Heart right ventricle (tissue), 16 donors: ENCODE measurements around the gene SERPINE1. TPM values are rescaled to one million over a fixed set of nuclear protein-coding genes. Genes with fewer than 3 reads are reported as not detected.
A peak's percentile ranks its signal among the peaks of the same experiment; 100 is the strongest.

Experiments
- ATAC-seq, 8 donors: fragments of 200-7000 bp; cut with Tn5 transposase; one replicate each; pipeline ENCODE4 v1.9.1; 2020; ENCODE audit warnings: mild to moderate bottlenecking in 8 of 8, moderate library complexity in 8 of 8, moderate number of reproducible peaks in 1 of 8
- DNase-seq, 2 donors: peaks; one replicate each; pipeline ENCODE4 v3.0.0-alpha.2; 2020
- H3K27ac ChIP-seq, 10 donors: fragments of 200-600 bp; sonication (generic) in 2 of 10; one replicate each; pipeline versions ENCODE4 v1.5.0 to v1.8.0; 2020 to 2022; ENCODE audit warnings: mild to moderate bottlenecking in 3 of 10
- H3K27me3 ChIP-seq, 7 donors: fragments of 200-600 bp; one replicate each; pipeline ENCODE4 v1.8.0; 2021 to 2022; ENCODE audit warnings: mild to moderate bottlenecking in 2 of 7
- H3K36me3 ChIP-seq, 9 donors: fragments of 200-600 bp; sonication (generic) in 1 of 9; one replicate each; pipeline versions ENCODE4 v1.5.0 to v1.8.0; 2020 to 2022; ENCODE audit warnings: mild to moderate bottlenecking in 2 of 9
- H3K4me1 ChIP-seq, 9 donors: fragments of 200-600 bp; sonication (generic) in 1 of 9; one replicate each; pipeline versions ENCODE4 v1.5.0 to v1.8.0; 2020 to 2022; ENCODE audit warnings: mild to moderate bottlenecking in 4 of 9
- H3K4me3 ChIP-seq, 10 donors: fragments of 200-600 bp; sonication (generic) in 2 of 10; one replicate each; pipeline versions ENCODE4 v1.5.0 to v1.8.0; 2020 to 2022; ENCODE audit warnings: mild to moderate bottlenecking in 7 of 10, moderate library complexity in 2 of 10
- H3K9me3 ChIP-seq, 11 donors: fragments of 200-600 bp in 10 of 11; sonication (generic) in 2 of 11; one replicate each; pipeline versions ENCODE4 v1.5.0 to v1.8.0; 2013 to 2022; ENCODE audit warnings: mild to moderate bottlenecking in 2 of 11, control low read depth in 1 of 11, moderate library complexity in 1 of 11
- WGBS, 2 donors: extraction: QIAGEN DNeasy Blood & Tissue Kit; methylation state at CpG; one replicate each; pipeline ENCODE4 v1.1.7; 2013; ENCODE audit warnings: inconsistent platforms in 1 of 2; 5-methylcytosine and 5-hydroxymethylcytosine counted together
- intact Hi-C, 10 donors: fragments of 100-400 bp; cut with DNase I; formaldehyde crosslinking; loops; one replicate each; pipeline versions ENCODE4 v1.11.1 to v1.14.2; 2022
- polyA plus RNA-seq, 2 donors: library from polyadenylated mRNA; stranded (reverse); fragments of 200-250 nt; gene quantifications; one replicate each; pipeline ENCODE4 v1.2.3, GENCODE V29; 2013
- total RNA-seq, 10 donors: library from RNA; stranded (reverse); fragmentation: NEBNext Ultra II Directional in 3 of 10; extraction: Animal tissue kit (Norgen Biotek cat#: 25700) in 3 of 10; gene quantifications; one replicate each; pipeline versions ENCODE4 v1.2.1 to v1.2.4, GENCODE V29; 2021 to 2023
- TF ChIP-seq, protein P1 (sequence below), 9 donors: fragments of 200-600 bp; sonication (generic) in 2 of 9; IDR thresholded peaks; one replicate each; pipeline versions ENCODE4 v1.5.0 to v1.8.0; 2021 to 2022; ENCODE audit warnings: antibody characterized with exemption in 9 of 9, mild to moderate bottlenecking in 5 of 9, moderate library complexity in 1 of 9
- donor health status: Arrhythmogenic right ventricular cardiomyopathy.
- donor health status: ischemic (EF 13 %, LVEDD 7.1; RV severe dilation, severe dysfunction).
- donor health status: healthy with polysubstance abuse.
- donor health status: DM: no; HTN: yes; CAD: no.
- donor health status: DM: no; HTN: no; CAD: no.
- donor health status: ischemic (EF 25% LVEDD 6.9; RV normal size, moderate dysfunction).
- donor health status: ischemic (EF 25% LVEDD 5.7; RV mildly dilated, moderate dysfunction).
- donor health status: healthy.
- donor health status: DM: yes; HTN: yes; CAD: no.
- donor health status: Ischemic cardiomyopathy.
- donor health status: ischemic (EF 35%, LVEDD 5.7; RV mildly dilated, moderate dysfunction).
- donor health status: nonischemic (EF 11% LVEDD 7.7; RV severe dilation, severe dysfunction).
- donor health status: DM: yes; HTN: yes; CAD: no.
- donor health status: PGD.
- donor health status: ischemic (EF 29% LVEDD 5.4; RV normal size, mild dysfunction).
- donor health status: nonischemic (EF 23%, LVEDD 6.1; RV moderate dilation, normal function).

Gene SERPINE1
- total and polyA plus RNA-seq, 12 donors: 1.2 to 269 (median 4.6) TPM

GRCh38 chr7:101155303-101155702 lies 28.4 kb downstream of the SERPINE1 start:
- intact Hi-C loops: no loop called here
- H3K4me3 ChIP-seq: peak overlapping the region in 9 of 10 donors; percentile 80 to 99 (median 85)
- TF ChIP-seq, protein P1, sequence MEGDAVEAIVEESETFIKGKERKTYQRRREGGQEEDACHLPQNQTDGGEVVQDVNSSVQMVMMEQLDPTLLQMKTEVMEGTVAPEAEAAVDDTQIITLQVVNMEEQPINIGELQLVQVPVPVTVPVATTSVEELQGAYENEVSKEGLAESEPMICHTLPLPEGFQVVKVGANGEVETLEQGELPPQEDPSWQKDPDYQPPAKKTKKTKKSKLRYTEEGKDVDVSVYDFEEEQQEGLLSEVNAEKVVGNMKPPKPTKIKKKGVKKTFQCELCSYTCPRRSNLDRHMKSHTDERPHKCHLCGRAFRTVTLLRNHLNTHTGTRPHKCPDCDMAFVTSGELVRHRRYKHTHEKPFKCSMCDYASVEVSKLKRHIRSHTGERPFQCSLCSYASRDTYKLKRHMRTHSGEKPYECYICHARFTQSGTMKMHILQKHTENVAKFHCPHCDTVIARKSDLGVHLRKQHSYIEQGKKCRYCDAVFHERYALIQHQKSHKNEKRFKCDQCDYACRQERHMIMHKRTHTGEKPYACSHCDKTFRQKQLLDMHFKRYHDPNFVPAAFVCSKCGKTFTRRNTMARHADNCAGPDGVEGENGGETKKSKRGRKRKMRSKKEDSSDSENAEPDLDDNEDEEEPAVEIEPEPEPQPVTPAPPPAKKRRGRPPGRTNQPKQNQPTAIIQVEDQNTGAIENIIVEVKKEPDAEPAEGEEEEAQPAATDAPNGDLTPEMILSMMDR (IDR thresholded peaks at IDR 0.05): no peak
- peaks cover 0 to 34% (median 8%) of the 10 kb centered on the region in 9 donors for H3K36me3 ChIP-seq
- peaks cover 0 to 10% (median 0%) of the 10 kb centered on the region in 7 donors for H3K27me3 ChIP-seq
- 63 to 66% methylated on average over 4 of the region's 4 CpGs for WGBS, 2 donors
- H3K27ac ChIP-seq: no peak overlapping the region
- DNase-seq: no peak
- no peak for ATAC-seq
- no peaks in the 10 kb centered on the region for H3K9me3 ChIP-seq
- H3K4me1 ChIP-seq: peaks cover 3 to 20% (median 10%) of the 10 kb centered on the region in 9 donors

DNA sequence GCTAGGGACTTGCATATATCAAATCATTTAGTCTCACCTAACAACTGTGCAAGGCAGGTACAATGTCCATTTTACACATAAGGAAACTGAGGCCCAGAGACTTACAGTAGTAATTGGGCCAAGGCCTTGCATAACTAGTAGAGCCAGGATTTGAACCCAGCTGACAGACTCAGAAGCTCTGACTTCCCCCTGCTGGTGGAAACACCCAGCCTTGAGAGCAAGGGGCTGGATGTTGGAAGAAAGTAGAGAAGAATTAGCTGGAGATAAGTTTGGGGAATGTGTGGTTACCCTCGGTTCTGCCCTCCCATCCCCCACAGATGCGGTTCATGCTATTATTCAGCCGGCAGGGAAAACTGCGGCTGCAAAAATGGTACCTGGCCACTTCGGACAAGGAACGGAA lies 29.4 kb downstream of the SERPINE1 start:
- peaks cover 3 to 20% (median 10%) of the 10 kb centered on the region in 9 donors for H3K4me1 ChIP-seq
- 79 to 82% methylated on average over 6 of the region's 6 CpGs for WGBS, 2 donors
- TF ChIP-seq, protein P1 (IDR thresholded peaks at IDR 0.05): no peak
- H3K27me3 ChIP-seq: peaks cover 0 to 12% (median 2%) of the 10 kb centered on the region in 7 donors
- H3K27ac ChIP-seq: no peak overlapping the region
- no peaks in the 10 kb centered on the region for H3K9me3 ChIP-seq
- peaks cover 0 to 43% (median 8%) of the 10 kb centered on the region in 9 donors for H3K36me3 ChIP-seq
- H3K4me3 ChIP-seq: no peak overlapping the region
- no peak for ATAC-seq
- DNase-seq: no peak
- intact Hi-C loops: no loop called here

GRCh38 chr7:101156866-101157589 lies 30.1 kb downstream of the SERPINE1 start:
- Histone ChIP-seq H3K4me1 (peaks cover 3 to 20% (median 12%) of the 10 kb centered on the region in 9 donors), H3K27ac (no peak overlapping the region), H3K9me3 (no peaks in the 10 kb centered on the region), H3K27me3 (peaks cover 0 to 20% (median 9%) of the 10 kb centered on the region in 7 donors), H3K36me3 (peaks cover 0 to 44% (median 8%) of the 10 kb centered on the region in 9 donors), H3K4me3 (no peak overlapping the region)
- DNase-seq (no peak), ATAC-seq (no peak)
- TF ChIP-seq, protein P1 (IDR thresholded peaks at IDR 0.05): no peak
- WGBS, 2 donors: 90% methylated on average over 14 of the region's 14 CpGs
- intact Hi-C loops: no loop called here

DNA sequence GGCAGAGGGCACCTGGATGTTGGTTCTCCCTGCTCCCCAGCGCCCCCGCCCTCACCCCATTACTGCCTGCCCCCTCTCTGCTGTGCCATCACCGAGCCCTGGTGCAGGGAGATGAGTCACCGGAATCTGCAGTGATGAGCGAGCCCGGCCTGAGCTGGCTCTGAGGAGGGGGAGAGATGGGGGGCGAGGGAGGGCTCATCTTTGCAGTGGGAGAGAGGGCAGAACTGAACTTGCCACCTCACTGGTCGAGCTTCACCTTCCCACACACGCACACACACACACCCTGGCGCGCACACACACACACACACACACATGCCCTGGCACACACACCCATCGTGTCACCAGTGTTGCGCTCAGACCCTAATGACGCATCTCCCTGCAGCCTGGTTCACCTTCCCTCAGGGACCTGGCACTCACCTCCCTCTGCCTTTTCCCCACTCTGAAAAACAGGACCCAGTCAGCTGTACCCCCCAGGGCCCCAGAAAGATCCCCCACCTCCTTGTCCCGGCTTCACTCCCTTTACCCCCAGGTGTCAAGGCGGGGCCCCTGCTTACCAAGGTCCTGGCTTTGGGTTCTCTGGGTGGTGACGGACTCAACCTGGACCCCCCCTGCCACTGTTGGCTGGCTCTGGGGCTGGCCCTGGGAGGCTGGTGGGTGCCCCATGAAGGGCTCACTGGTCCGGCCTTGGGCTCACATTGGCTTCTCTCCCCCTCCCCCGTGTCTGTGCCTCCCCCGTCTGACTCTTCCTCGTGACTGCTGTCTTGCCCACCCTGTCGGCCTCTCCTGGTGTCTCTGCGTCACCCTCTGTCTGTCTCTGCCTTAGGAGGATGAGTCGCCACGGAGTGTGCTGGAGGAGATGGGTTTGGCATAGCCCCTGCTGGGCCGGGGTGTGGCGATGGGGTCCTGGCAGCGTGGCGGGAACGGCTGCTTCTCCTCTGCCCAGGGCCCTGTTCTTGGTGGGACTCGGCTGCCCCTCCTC lies 33.1 kb downstream of the SERPINE1 start:
- no peak for ATAC-seq
- Histone ChIP-seq H3K36me3 (peaks cover 0 to 44% (median 8%) of the 10 kb centered on the region in 9 donors), H3K9me3 (no peaks in the 10 kb centered on the region), H3K4me3 (no peak overlapping the region), H3K4me1 (peaks cover 13 to 37% (median 34%) of the 10 kb centered on the region in 9 donors), H3K27ac (no peak overlapping the region), H3K27me3 (peaks cover 9 to 48% (median 39%) of the 10 kb centered on the region in 7 donors)
- 80 to 83% methylated on average over 31 of the region's 31 CpGs for WGBS, 2 donors
- TF ChIP-seq, protein P1 (IDR thresholded peaks at IDR 0.05): no peak
- DNase-seq: no peak
- intact Hi-C loops: no loop called here
